ENCODE measurements around the gene ERC1. TPM values are rescaled to one million over a fixed set of nuclear protein-coding genes. Genes with fewer than 3 reads are reported as not detected.

Gene ERC1
- total RNA-seq, 4 donors from 2014 or later: 28.5 to 71.7 (median 38.5) TPM

- DNase-seq (ENCODE audit: low spot score in 2 of 2): no peak
- 93% methylated on average over 1 of the region's 1 CpG for WGBS
Measured at GRCh38 chr12:1515010-1515409, 524.0 kb downstream of the ERC1 start.

DNA sequence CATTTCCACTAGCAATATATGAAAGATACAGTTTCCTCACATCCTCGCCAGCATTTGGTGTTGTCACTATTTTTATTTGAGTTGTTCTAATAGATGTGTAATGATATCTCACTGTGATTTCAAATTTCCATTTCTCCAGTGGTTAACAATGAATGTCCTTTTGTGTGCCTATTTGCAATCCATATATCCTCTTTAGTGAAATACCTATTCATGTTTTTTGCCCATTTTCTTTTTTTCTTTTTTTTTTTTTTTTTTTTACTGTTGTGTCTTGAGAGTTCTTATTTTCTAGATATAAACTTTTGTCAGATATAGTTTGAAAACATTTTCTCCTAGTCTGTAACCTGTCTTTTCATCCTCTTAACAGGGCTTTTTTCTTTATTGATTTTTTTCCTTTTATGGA is 524.4 kb downstream of the ERC1 start:
- Histone ChIP-seq H3K4me3 (no peak overlapping the region), H3K27ac (no peak overlapping the region), H3K27me3 (peaks cover 4% of the 10 kb centered on the region), H3K36me3 (no peaks in the 10 kb centered on the region), H3K9me3 (no peaks in the 10 kb centered on the region), H3K4me1 (peaks cover 19% of the 10 kb centered on the region)
- no peak for DNase-seq (ENCODE audit: low spot score in 2 of 2)
- TF ChIP-seq POLR2AphosphoS5 (IDR thresholded peaks at IDR 0.05) (no peak), CTCF (IDR thresholded peaks at IDR 0.05) (no peak)
- 94% methylated on average over 1 of the region's 1 CpG for WGBS

More at GRCh38 chr12:1515010-1515409, 524.0 kb downstream of the ERC1 start:
- Histone ChIP-seq H3K27me3 (peaks cover 4% of the 10 kb centered on the region), H3K27ac (no peak overlapping the region), H3K4me1 (peaks cover 19% of the 10 kb centered on the region), H3K9me3 (no peaks in the 10 kb centered on the region), H3K36me3 (no peaks in the 10 kb centered on the region), H3K4me3 (no peak overlapping the region)
- TF ChIP-seq EP300 (IDR thresholded peaks at IDR 0.05) (no peak), POLR2AphosphoS5 (IDR thresholded peaks at IDR 0.05) (no peak), POLR2A (IDR thresholded peaks at IDR 0.05) (no peak), CTCF (IDR thresholded peaks at IDR 0.05) (no peak)

- TF ChIP-seq CTCF (IDR thresholded peaks at IDR 0.05) (no peak), POLR2A (IDR thresholded peaks at IDR 0.05) (no peak), EP300 (IDR thresholded peaks at IDR 0.05) (no peak), POLR2AphosphoS5 (IDR thresholded peaks at IDR 0.05) (no peak)
- no peaks in the 10 kb centered on the region for H3K36me3 ChIP-seq
- H3K27me3 ChIP-seq: peaks cover 4% of the 10 kb centered on the region
- no peak overlapping the region for H3K27ac ChIP-seq
- H3K4me1 ChIP-seq: peaks cover 19% of the 10 kb centered on the region
- 16% methylated on average over 2 of the region's 2 CpGs for WGBS
- DNase-seq (ENCODE audit: low spot score in 2 of 2): no peak
- H3K9me3 ChIP-seq: no peaks in the 10 kb centered on the region
- no peak overlapping the region for H3K4me3 ChIP-seq
Measured at GRCh38 chr12:1517007-1517406, 526.0 kb downstream of the ERC1 start.

GRCh38 chr12:1517734-1518525 is 526.9 kb downstream of the ERC1 start:
- no peak for DNase-seq (ENCODE audit: low spot score in 2 of 2)
- H3K36me3 ChIP-seq: no peaks in the 10 kb centered on the region
- H3K27ac ChIP-seq: peak overlapping the region; percentile 52
- TF ChIP-seq POLR2AphosphoS5 (IDR thresholded peaks at IDR 0.05): no peak
- TF ChIP-seq CTCF (IDR thresholded peaks at IDR 0.05): no peak
- TF ChIP-seq EP300 (IDR thresholded peaks at IDR 0.05): no peak
- TF ChIP-seq POLR2A (IDR thresholded peaks at IDR 0.05): no peak
- peaks cover 19% of the 10 kb centered on the region for H3K4me1 ChIP-seq
- peak overlapping the region; percentile 13 for H3K4me3 ChIP-seq
- peaks cover 6% of the 10 kb centered on the region for H3K27me3 ChIP-seq
- H3K9me3 ChIP-seq: no peaks in the 10 kb centered on the region
- 67% methylated on average over 8 of the region's 8 CpGs for WGBS

DNA sequence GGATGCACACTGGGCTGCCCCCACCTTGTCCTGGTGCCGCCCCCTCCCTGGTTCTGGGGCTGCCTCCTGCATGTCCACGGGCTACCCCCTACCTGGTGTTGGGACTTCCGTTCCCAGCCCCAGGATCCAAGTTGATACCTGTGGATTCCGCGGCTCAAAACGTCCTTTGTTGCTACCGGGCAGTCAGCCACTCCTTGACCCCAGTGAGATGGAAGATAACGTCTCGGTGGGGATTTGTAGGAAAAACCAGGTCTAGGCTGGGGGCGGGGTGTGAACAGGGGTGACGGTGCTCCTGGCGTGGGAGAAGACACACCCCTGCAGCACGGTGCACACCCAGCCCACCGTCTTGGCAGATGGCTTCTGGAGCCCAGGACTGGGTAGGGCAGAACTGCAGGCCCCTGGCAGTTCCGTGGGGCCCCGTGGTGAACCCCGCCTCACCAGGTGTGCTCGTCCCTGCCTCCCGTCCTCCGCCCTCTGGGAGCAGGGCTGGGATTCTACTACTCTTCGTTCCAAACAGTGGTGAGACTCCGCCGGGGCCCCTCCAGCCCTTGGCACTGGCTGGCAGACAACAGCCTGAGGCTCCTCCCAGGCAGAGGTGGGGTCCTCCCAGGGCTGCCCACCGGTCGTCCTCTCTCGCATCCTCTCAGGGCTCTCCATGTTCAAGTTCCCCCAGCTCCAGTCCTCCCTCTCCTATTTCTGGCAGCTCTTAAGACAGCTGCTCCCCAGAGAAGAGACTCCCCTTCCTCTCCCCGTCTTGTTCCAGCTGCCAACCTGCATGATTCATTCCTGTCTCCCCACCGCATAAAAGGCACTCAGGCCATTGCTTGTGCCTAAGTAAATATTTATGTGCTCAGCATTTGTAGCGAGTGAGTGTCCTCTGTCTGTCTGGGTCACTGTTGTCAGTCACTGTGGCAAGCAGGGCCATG is 527.8 kb downstream of the ERC1 start:
- TF ChIP-seq EP300 (IDR thresholded peaks at IDR 0.05) (no peak), POLR2AphosphoS5 (IDR thresholded peaks at IDR 0.05) (no peak), CTCF (IDR thresholded peaks at IDR 0.05) (no peak), POLR2A (IDR thresholded peaks at IDR 0.05) (no peak)
- Histone ChIP-seq H3K9me3 (no peaks in the 10 kb centered on the region), H3K4me3 (peak overlapping the region; percentile 13), H3K27ac (peak overlapping the region; percentile 52), H3K4me1 (peaks cover 19% of the 10 kb centered on the region), H3K27me3 (peaks cover 15% of the 10 kb centered on the region), H3K36me3 (no peaks in the 10 kb centered on the region)
- DNase-seq (ENCODE audit: low spot score in 2 of 2): no peak
- WGBS: 38% methylated on average over 17 of the region's 29 CpGs

Data from suprapubic skin (tissue), 4 donors.